ENCODE measurements around the gene CRTAC1.
A peak's percentile ranks its signal among the peaks of the same experiment; 100 is the strongest.

Gene CRTAC1

DNA sequence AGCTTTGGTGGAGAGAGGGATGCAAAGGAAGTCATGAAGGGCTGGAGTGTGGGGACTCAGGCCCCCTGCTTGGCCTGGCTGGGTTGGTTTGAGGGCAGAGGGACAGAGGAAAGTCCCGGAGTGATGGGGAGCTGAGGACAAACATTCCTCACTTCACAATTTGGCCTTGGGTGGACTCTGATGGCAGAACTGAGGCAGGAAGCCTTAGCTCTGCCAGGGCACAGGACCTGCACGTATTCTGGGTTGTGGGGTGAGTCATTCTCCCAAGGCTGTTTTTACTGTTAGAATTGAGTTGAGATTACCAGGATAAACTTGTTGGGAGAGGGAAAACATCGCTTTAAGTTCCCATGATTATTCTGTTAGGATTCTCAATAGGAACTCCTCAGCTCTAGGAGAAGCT, 178.1 kb downstream of the CRTAC1 start:
- no peak overlapping the region for H2BK12ac ChIP-seq (ENCODE audit: low read length)
- H4K91ac ChIP-seq (ENCODE audit: low read depth, low read length, poor library complexity), result no peak overlapping the region
- no peak overlapping the region for H3K27ac ChIP-seq (replicated peaks; ENCODE audit: low read length)
- no peak overlapping the region for H3K18ac ChIP-seq (ENCODE audit: low read length)
- no peak overlapping the region for H3K9ac ChIP-seq (ENCODE audit: low read depth, low read length, poor library complexity)
- no peak overlapping the region for H3K4me3 ChIP-seq (ENCODE audit: low read length in 2 of 2)
- H4K8ac ChIP-seq (ENCODE audit: low read depth, low read length), result no peak overlapping the region
- peaks cover 1% of the 10 kb centered on the region for H3K79me1 ChIP-seq (ENCODE audit: low read depth, low read length)
- H3K9me3 ChIP-seq (replicated peaks in 1 of 2; ENCODE audit: control insufficient read depth in 2 of 2, insufficient read depth in 1 of 2, low read depth in 1 of 2, low read length in 2 of 2), result peaks cover 0 to 3% of the 10 kb centered on the region in 2 donors
- no peak overlapping the region for H3K4me2 ChIP-seq (ENCODE audit: insufficient read depth, low read length, poor library complexity, severe bottlenecking)
- H3K4ac ChIP-seq (ENCODE audit: low read length), result no peak overlapping the region
- no peak overlapping the region for H2BK5ac ChIP-seq (ENCODE audit: low read length)
- no peak overlapping the region for H2AK5ac ChIP-seq (ENCODE audit: low read depth, low read length)
- H3K23ac ChIP-seq (ENCODE audit: low read depth, low read length, poor library complexity), result no peak overlapping the region
- H2BK15ac ChIP-seq (ENCODE audit: low read length), result no peak overlapping the region
- H2BK120ac ChIP-seq (ENCODE audit: low read depth, low read length), result no peak overlapping the region
- no peak for DNase-seq (ENCODE audit: low spot score)
- no peaks in the 10 kb centered on the region for H3K36me3 ChIP-seq (replicated peaks in 1 of 2; ENCODE audit: control insufficient read depth in 2 of 2, insufficient read depth in 2 of 2, low read length in 2 of 2)
- H2AFZ ChIP-seq (ENCODE audit: low read length), result no peak overlapping the region
- H3K4me1 ChIP-seq (ENCODE audit: control insufficient read depth in 2 of 2, insufficient read depth in 1 of 2, low read depth in 1 of 2, low read length in 2 of 2), result peaks cover 0 to 3% of the 10 kb centered on the region in 2 donors
- peaks cover 0 to 34% (median 32%) of the 10 kb centered on the region in 3 experiments for H3K27me3 ChIP-seq (ENCODE audit: control insufficient read depth in 3 of 3, insufficient read depth in 3 of 3, low read depth in 1 of 3, low read length in 3 of 3)
- WGBS, 2 donors (ENCODE audit: extremely low coverage in 2 of 2, insufficient read length in 2 of 2, insufficient replicate concordance in 1 of 2), result no CpG with 5 or more reads among the region's 3 CpGs
- no peak overlapping the region for H3K14ac ChIP-seq (ENCODE audit: low read length)

DNA sequence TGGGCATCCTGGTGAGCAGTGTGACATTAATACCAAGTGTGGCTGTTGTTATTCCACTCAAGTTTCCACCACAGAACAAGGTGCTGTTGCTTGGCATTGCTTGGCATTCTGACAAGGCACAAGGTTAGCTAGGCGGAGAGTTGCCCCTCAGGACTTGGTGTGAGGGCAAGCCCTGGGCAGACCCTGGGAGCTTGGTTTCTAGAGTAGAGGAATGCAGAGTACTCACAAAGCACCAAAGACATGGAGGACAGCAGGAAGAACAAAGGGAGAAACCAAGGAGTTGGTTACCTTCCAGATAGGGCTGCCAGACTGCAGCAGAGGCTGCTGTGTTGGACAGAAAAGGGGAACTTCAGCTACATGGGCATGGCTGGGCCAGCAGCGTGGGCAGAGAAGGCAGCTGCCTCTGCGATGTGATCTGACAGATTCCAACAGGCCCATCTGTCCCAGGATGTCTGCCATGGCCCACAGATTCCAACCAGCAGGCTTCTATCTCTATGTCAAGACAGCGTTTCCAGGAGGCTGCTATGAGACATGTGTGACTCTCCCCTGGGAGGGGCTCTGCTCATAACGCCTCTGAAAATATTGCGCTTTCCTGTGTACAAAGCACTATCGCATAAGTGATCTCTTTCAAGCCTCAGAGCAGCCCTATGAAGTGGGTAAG, 178.9 kb downstream of the CRTAC1 start:
- no peaks in the 10 kb centered on the region for H3K36me3 ChIP-seq (replicated peaks in 1 of 2; ENCODE audit: control insufficient read depth in 2 of 2, insufficient read depth in 2 of 2, low read length in 2 of 2)
- H2AFZ ChIP-seq (ENCODE audit: low read length), result no peak overlapping the region
- H3K79me1 ChIP-seq (ENCODE audit: low read depth, low read length), result peaks cover 1% of the 10 kb centered on the region
- peaks cover 0 to 34% (median 32%) of the 10 kb centered on the region in 3 experiments for H3K27me3 ChIP-seq (ENCODE audit: control insufficient read depth in 3 of 3, insufficient read depth in 3 of 3, low read depth in 1 of 3, low read length in 3 of 3)
- DNase-seq (ENCODE audit: low spot score), result no peak
- H3K4me2 ChIP-seq (ENCODE audit: insufficient read depth, low read length, poor library complexity, severe bottlenecking), result no peak overlapping the region
- no peak overlapping the region for H3K18ac ChIP-seq (ENCODE audit: low read length)
- H2BK5ac ChIP-seq (ENCODE audit: low read length), result no peak overlapping the region
- H3K14ac ChIP-seq (ENCODE audit: low read length), result no peak overlapping the region
- no peak overlapping the region for H3K27ac ChIP-seq (replicated peaks; ENCODE audit: low read length)
- peaks cover 0 to 3% of the 10 kb centered on the region in 2 donors for H3K4me1 ChIP-seq (ENCODE audit: control insufficient read depth in 2 of 2, insufficient read depth in 1 of 2, low read depth in 1 of 2, low read length in 2 of 2)
- H3K9ac ChIP-seq (ENCODE audit: low read depth, low read length, poor library complexity), result no peak overlapping the region
- no peak overlapping the region for H2AK5ac ChIP-seq (ENCODE audit: low read depth, low read length)
- H3K4me3 ChIP-seq (ENCODE audit: low read length in 2 of 2), result no peak overlapping the region
- no peak overlapping the region for H2BK120ac ChIP-seq (ENCODE audit: low read depth, low read length)
- WGBS, 2 donors (ENCODE audit: extremely low coverage in 2 of 2, insufficient read length in 2 of 2, insufficient replicate concordance in 1 of 2), result no CpG with 5 or more reads among the region's 7 CpGs
- no peak overlapping the region for H3K23ac ChIP-seq (ENCODE audit: low read depth, low read length, poor library complexity)
- no peak overlapping the region for H3K4ac ChIP-seq (ENCODE audit: low read length)
- H2BK12ac ChIP-seq (ENCODE audit: low read length), result no peak overlapping the region
- peaks cover 0 to 3% of the 10 kb centered on the region in 2 donors for H3K9me3 ChIP-seq (replicated peaks in 1 of 2; ENCODE audit: control insufficient read depth in 2 of 2, insufficient read depth in 1 of 2, low read depth in 1 of 2, low read length in 2 of 2)
- no peak overlapping the region for H4K91ac ChIP-seq (ENCODE audit: low read depth, low read length, poor library complexity)
- H2BK15ac ChIP-seq (ENCODE audit: low read length), result no peak overlapping the region
- H4K8ac ChIP-seq (ENCODE audit: low read depth, low read length), result no peak overlapping the region

DNA sequence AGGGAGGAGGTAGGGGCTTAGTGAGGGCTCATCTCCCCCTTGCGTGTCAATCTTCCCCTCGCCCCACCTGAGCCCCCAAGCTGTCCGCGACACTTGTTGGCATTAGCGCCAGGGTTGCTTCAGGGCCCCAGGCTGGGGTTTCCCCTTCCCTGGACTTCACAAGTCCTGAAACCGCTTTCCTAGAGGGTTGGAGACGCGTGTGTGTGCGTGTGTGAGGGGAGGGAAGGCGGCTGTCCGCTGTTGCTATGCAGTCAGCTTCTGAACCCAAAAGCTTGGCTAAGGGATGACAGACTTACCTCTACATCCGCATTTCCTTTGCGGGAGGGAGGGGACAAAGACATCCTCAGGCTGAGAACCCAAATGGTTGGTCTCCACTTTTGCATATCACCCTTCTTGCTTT, 180.0 kb downstream of the CRTAC1 start:
- Histone ChIP-seq H3K79me1 (ENCODE audit: low read depth, low read length) (peaks cover 1% of the 10 kb centered on the region), H3K14ac (ENCODE audit: low read length) (no peak overlapping the region), H3K4me2 (ENCODE audit: insufficient read depth, low read length, poor library complexity, severe bottlenecking) (no peak overlapping the region), H3K27ac (replicated peaks; ENCODE audit: low read length) (no peak overlapping the region), H4K8ac (ENCODE audit: low read depth, low read length) (no peak overlapping the region), H3K18ac (ENCODE audit: low read length) (no peak overlapping the region), H2BK120ac (ENCODE audit: low read depth, low read length) (no peak overlapping the region), H3K4ac (ENCODE audit: low read length) (no peak overlapping the region), H3K36me3 (replicated peaks in 1 of 2; ENCODE audit: control insufficient read depth in 2 of 2, insufficient read depth in 2 of 2, low read length in 2 of 2) (no peaks in the 10 kb centered on the region), H2AFZ (ENCODE audit: low read length) (no peak overlapping the region), H2AK5ac (ENCODE audit: low read depth, low read length) (no peak overlapping the region), H3K9me3 (replicated peaks in 1 of 2; ENCODE audit: control insufficient read depth in 2 of 2, insufficient read depth in 1 of 2, low read depth in 1 of 2, low read length in 2 of 2) (peaks cover 0 to 3% of the 10 kb centered on the region in 2 donors), H2BK12ac (ENCODE audit: low read length) (no peak overlapping the region), H2BK5ac (ENCODE audit: low read length) (no peak overlapping the region), H3K9ac (ENCODE audit: low read depth, low read length, poor library complexity) (no peak overlapping the region), H3K23ac (ENCODE audit: low read depth, low read length, poor library complexity) (no peak overlapping the region), H3K4me1 (ENCODE audit: control insufficient read depth in 2 of 2, insufficient read depth in 1 of 2, low read depth in 1 of 2, low read length in 2 of 2) (peaks cover 0 to 3% of the 10 kb centered on the region in 2 donors), H3K4me3 (ENCODE audit: low read length in 2 of 2) (no peak overlapping the region), H3K27me3 (ENCODE audit: control insufficient read depth in 3 of 3, insufficient read depth in 3 of 3, low read depth in 1 of 3, low read length in 3 of 3) (peaks cover 0 to 37% (median 32%) of the 10 kb centered on the region in 3 experiments), H2BK15ac (ENCODE audit: low read length) (no peak overlapping the region), H4K91ac (ENCODE audit: low read depth, low read length, poor library complexity) (no peak overlapping the region)
- WGBS, 2 donors (ENCODE audit: extremely low coverage in 2 of 2, insufficient read length in 2 of 2, insufficient replicate concordance in 1 of 2), result no CpG with 5 or more reads among the region's 13 CpGs
- peak; percentile 6 for DNase-seq (ENCODE audit: low spot score)

DNA sequence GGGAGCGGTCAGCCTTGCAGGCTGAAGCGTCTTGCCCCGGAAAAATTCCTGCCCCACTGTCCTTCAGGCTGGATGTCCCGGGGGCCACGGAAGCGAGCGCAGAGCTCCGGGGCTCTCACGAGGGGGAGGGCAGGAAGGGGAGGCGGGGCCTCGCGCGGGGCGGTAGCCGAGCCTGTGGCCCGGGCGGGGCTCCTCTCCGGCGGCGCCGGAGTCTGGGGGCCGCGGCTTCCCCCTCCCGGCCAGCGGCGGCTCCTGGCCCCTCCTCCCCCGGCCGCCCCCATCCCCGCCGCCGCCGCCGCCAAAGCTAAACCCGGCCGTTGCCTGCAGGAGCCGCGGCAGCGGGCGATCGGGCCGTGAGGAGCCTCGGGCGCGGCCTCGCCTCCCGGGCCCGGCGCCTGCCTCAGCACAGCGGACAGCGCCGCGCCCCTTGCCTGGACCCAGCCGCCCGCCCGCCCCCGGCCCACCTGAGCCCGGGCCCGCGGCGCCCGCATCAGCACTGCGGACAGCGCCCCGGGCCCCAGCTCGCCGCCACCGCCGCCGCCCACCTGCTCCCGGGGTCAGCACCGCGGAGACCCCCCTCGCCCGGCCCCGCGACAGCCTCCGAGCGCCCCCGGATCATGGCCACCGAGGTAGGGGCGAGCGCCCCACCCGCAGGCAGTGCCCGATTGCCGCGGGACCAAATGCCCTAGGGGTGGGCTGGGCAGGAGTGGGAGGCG, 180.6 kb downstream of the CRTAC1 start, which contains the start of gene GOLGA7B:
Gene GOLGA7B (plus strand): TSS at position 157 of the 716 bp plus-strand sequence. CDS start 461 bp downstream, at position 618.
- no peak within 1 kb of the TSS for H2BK5ac ChIP-seq (ENCODE audit: low read length)
- H3K4me2 ChIP-seq (ENCODE audit: insufficient read depth, low read length, poor library complexity, severe bottlenecking), result peak within 1 kb of the TSS; percentile 80
- no peak within 1 kb of the TSS for H2BK15ac ChIP-seq (ENCODE audit: low read length)
- no peak within 1 kb of the TSS for H2BK120ac ChIP-seq (ENCODE audit: low read depth, low read length)
- no peak within 1 kb of the TSS for H3K18ac ChIP-seq (ENCODE audit: low read length)
- WGBS, 2 donors (ENCODE audit: extremely low coverage in 2 of 2, insufficient read length in 2 of 2, insufficient replicate concordance in 1 of 2), result no CpG with 5 or more reads among the region's 87 CpGs
- H2BK12ac ChIP-seq (ENCODE audit: low read length), result no peak within 1 kb of the TSS
- no peak within 1 kb of the TSS for H3K4me3 ChIP-seq (ENCODE audit: low read length in 2 of 2)
- H2AFZ ChIP-seq (ENCODE audit: low read length), result peak within 1 kb of the TSS; percentile 49
- H3K14ac ChIP-seq (ENCODE audit: low read length), result no peak within 1 kb of the TSS
- H4K91ac ChIP-seq (ENCODE audit: low read depth, low read length, poor library complexity), result no peak within 1 kb of the TSS
- no peak within 1 kb of the TSS for H2AK5ac ChIP-seq (ENCODE audit: low read depth, low read length)
- no peaks in the 10 kb centered on the region for H3K36me3 ChIP-seq (replicated peaks in 1 of 2; ENCODE audit: control insufficient read depth in 2 of 2, insufficient read depth in 2 of 2, low read length in 2 of 2)
- no peak within 1 kb of the TSS for H3K23ac ChIP-seq (ENCODE audit: low read depth, low read length, poor library complexity)
- H3K27ac ChIP-seq (replicated peaks; ENCODE audit: low read length), result no peak within 1 kb of the TSS
- peaks cover 0 to 3% of the 10 kb centered on the region in 2 donors for H3K4me1 ChIP-seq (ENCODE audit: control insufficient read depth in 2 of 2, insufficient read depth in 1 of 2, low read depth in 1 of 2, low read length in 2 of 2)
- DNase-seq (ENCODE audit: low spot score), result peak; percentile 82
- no peak within 1 kb of the TSS for H4K8ac ChIP-seq (ENCODE audit: low read depth, low read length)
- H3K9me3 ChIP-seq (replicated peaks in 1 of 2; ENCODE audit: control insufficient read depth in 2 of 2, insufficient read depth in 1 of 2, low read depth in 1 of 2, low read length in 2 of 2), result peaks cover 0 to 3% of the 10 kb centered on the region in 2 donors
- H3K27me3 ChIP-seq (ENCODE audit: control insufficient read depth in 3 of 3, insufficient read depth in 3 of 3, low read depth in 1 of 3, low read length in 3 of 3), result peaks cover 0 to 37% (median 32%) of the 10 kb centered on the region in 3 experiments
- no peak within 1 kb of the TSS for H3K9ac ChIP-seq (ENCODE audit: low read depth, low read length, poor library complexity)
- peaks cover under 1% of the 10 kb centered on the region for H3K79me1 ChIP-seq (ENCODE audit: low read depth, low read length)
- no peak within 1 kb of the TSS for H3K4ac ChIP-seq (ENCODE audit: low read length)

Measured in neuronal stem cell (in vitro differentiated cells).